Hematopoietic multipotent progenitor cell treated with erythropoietin and hydrocortisone succinate and interleukin-3 and kit ligand, for 15 days (in vitro differentiated cells): ENCODE data around the gene KLF16.

ENCODE experiments used
- DNase-seq: peaks from one replicate; pipeline ENCODE4 v3.0.0-alpha.2; 2015; ENCODE audit warnings: low spot score

Gene KLF16

DNA sequence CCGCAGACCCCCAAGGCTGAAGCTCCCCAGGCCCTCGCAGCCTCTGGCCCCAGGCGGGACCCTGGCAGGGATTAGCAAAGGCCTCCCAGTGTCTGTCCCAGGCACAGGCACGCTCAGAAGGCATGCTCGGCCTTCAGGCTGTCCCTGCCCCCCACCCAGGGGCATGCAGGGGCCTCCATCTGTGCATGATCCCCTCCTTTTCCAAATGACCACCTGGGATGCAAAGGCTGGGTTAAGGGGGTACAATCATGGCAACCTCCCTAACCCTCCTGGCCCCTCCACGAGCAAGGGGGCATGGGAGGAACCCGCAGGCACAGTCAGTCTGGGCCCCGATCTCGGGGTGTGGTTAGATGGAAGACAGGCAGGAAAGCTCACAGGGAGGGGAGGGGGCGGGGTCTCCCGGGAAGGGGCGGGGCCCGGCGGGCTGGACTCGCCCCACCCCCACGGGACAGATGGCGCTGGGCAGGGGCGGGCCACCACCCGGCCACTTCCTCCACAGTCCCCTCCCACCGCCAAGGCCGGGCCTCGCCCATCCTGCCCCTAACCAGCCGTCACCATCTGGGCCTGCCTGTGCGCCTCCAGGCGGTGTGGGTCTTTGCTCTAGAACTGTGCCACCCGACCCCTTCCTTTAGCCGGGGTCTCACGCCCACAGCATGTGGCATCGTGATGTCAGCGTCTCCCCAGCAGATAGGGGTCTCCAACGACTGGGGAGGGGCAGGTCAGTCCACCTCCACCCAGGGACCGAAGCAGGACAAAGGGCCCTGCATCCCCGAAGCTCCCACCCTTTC, 8.1 kb downstream of the KLF16 start:
- peak; percentile 92 for DNase-seq

DNA sequence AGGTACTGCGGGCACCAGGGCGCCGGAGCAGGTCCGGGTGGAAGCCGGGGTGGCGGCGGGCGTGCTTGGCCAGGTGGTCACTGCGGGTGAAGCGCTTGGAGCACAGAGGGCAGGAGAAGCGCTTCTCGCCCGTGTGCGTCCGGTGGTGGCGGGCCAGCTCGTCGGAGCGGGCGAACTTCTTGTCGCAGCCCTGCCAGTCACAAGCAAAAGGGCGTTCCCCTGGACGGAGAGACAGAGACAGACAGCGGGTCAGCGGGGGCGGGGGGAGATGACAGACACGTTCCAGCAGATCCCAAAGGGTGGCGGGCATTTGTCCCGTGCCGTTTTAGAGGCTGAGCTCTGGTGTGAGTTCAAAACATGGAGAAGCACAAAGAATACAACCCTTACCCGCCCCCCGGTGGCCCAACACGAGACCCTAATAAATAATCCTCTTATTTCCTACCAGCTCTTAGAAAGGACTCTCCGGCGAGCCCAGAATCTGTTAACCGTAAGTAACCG, 8.8 kb downstream of the KLF16 start:
- DNase-seq: peak; percentile 66

GRCh38 chr19:1854039-1854541, 9.3 kb downstream of the KLF16 start:
- no peak for DNase-seq

GRCh38 chr19:1853295-1854038, 9.9 kb downstream of the KLF16 start:
- DNase-seq: peak; percentile 90

- no peak for DNase-seq
Observed at GRCh38 chr19:1852581-1853128, 10.7 kb downstream of the KLF16 start.

- DNase-seq: no peak
Observed at GRCh38 chr19:1851654-1852580, 11.5 kb downstream of the KLF16 start.

GRCh38 chr19:1850809-1851653, 12.3 kb downstream of the KLF16 start:
- no peak for DNase-seq

GRCh38 chr19:1849886-1850398, 13.4 kb downstream of the KLF16 start:
- DNase-seq: no peak

GRCh38 chr19:1849132-1849474, 14.3 kb downstream of the KLF16 start:
- no peak for DNase-seq

- DNase-seq: peak; percentile 97
Observed at GRCh38 chr19:1848399-1849131, 14.8 kb downstream of the KLF16 start, which contains the start of gene REXO1. Gene REXO1, minus strand, starts transcription at chr19:1848483. Its CDS starts 125 bp downstream, at chr19:1848358.

GRCh38 chr19:1847684-1848398, 15.5 kb downstream of the KLF16 start:
- no peak for DNase-seq

- no peak for DNase-seq
Observed at GRCh38 chr19:1847348-1847683, 16.1 kb downstream of the KLF16 start.

GRCh38 chr19:1846517-1847204, 16.7 kb downstream of the KLF16 start:
- DNase-seq: no peak

GRCh38 chr19:1845642-1846041, 17.7 kb downstream of the KLF16 start:
- DNase-seq: no peak

GRCh38 chr19:1845125-1845515, 18.3 kb downstream of the KLF16 start:
- DNase-seq: no peak

DNA sequence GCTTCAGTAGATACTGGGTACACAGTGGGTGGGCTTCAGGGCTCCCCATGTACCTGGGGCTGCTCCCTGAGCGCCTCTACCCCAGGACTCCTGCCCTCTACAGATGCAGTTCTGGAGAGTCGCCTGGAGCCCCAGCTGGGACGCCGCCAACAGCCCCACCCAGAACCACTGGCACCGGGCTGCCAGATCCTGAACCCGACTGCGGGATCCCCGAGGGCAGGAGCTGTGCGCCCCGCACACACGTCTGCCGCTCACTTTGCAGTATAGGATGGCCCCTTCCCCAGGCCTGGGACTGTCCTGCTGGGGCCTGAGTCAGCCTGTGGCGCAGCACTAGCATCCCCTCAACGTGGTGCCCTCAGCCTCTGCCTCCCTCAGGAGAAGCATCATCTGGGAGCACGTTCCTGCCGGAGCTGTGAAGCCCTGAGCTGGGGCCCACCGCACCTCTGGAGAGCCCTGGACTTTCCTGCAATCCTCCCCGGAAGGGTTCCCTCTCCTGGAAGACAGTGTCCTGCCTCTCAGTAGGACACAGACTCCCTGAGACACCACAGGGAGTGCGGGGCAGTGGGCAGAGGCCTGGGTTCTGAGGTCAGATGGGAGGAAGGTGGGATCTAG, 18.8 kb downstream of the KLF16 start:
- peak; percentile 61 for DNase-seq

DNA sequence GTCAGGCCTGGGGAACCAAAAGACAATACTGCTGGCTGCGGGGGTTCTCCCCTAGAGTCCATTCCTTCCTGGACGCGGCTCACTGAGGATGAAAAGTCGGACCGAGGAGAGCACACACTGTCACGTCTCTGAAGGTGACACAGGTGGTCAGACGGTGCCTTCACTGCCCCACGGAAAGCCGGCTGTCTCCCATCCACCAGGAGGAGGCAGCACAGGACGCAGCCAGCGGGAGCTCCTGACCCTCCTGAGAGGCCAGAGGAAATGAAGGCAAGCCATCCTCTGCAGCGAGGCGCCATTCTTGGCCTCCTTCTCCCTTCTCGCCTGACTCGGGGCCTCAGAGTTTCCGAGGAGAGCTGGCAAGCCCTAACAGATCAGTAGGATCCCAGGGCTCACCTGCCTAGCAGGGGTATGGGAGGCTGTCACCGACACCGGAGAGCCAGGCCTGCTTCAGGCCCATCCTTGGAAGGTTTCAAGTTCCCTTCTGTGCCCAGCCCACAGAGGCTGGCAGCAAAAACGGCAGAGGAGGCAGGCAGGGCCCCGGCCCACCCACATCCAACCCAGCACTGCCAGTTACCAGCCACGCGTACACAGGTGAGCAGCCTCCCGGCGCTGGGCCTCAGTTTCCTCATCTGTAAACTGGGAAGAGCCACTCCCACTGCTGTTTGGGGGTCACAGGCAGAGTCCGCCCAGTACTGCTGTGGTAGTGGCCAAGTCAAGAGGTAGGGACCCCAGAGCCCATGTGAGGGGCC, 19.6 kb downstream of the KLF16 start:
- DNase-seq: no peak
